ENCODE results near the gene PPHLN1. TPM values are rescaled to one million over a fixed set of nuclear protein-coding genes. Genes with fewer than 3 reads are reported as not detected.

The PPHLN1 gene
- polyA plus RNA-seq, 3 donors, result 40.7 to 74.8 (median 68.7) TPM

- no peaks in the 10 kb centered on the region for H3K36me3 Mint-ChIP-seq
- H3K9me3 Mint-ChIP-seq, result peaks cover 0 to 4% (median 2%) of the 10 kb centered on the region in 7 donors
- H3K4me1 ChIP-seq (ENCODE audit: control insufficient read depth in 1 of 2, insufficient read depth in 2 of 2, low read length in 2 of 2), result peaks cover 14 to 17% of the 10 kb centered on the region in 2 donors
- H4K20me1 ChIP-seq (ENCODE audit: insufficient read depth, low read length), result no peaks in the 10 kb centered on the region
- H3K4me3 ChIP-seq (replicated peaks in 1 of 3; ENCODE audit: low read depth in 2 of 3, low read length in 3 of 3), result no peak overlapping the region
- no peak overlapping the region for H3K27ac Mint-ChIP-seq
- H3K27me3 Mint-ChIP-seq (ENCODE audit: low read depth in 3 of 3), result peaks cover 0 to 2% (median 0%) of the 10 kb centered on the region in 3 donors
- H3K9me3 ChIP-seq (replicated peaks in 1 of 2; ENCODE audit: control insufficient read depth in 1 of 2, insufficient read depth in 1 of 2, low read length in 2 of 2), result no peaks in the 10 kb centered on the region
- H2AFZ ChIP-seq (ENCODE audit: insufficient read depth, low read depth, low read length, poor library complexity, severe bottlenecking), result no peak overlapping the region
- H3K4me3 Mint-ChIP-seq, result no peak overlapping the region
- H3K9ac ChIP-seq (ENCODE audit: insufficient read depth, low read length, poor library complexity, severe bottlenecking), result no peak overlapping the region
- H3K27me3 ChIP-seq (ENCODE audit: control insufficient read depth in 2 of 2, insufficient read depth in 2 of 2, low read length in 2 of 2), result no peaks in the 10 kb centered on the region
- no peak overlapping the region for H3K27ac ChIP-seq (ENCODE audit: low read depth in 1 of 2, low read length in 2 of 2)
- no peak for DNase-seq
- intact Hi-C loops (cut with micrococcal nuclease), result no loop called here
- no peaks in the 10 kb centered on the region for H3K79me2 ChIP-seq (ENCODE audit: insufficient read depth, low read length)
- H3K4me2 ChIP-seq (replicated peaks; ENCODE audit: extremely low read depth, low read length, poor library complexity, severe bottlenecking), result no peak overlapping the region
- no peaks in the 10 kb centered on the region for H3K36me3 ChIP-seq (replicated peaks in 1 of 2; ENCODE audit: control insufficient read depth in 1 of 2, insufficient read depth in 2 of 2, low read length in 2 of 2)
- TF ChIP-seq, protein P1, sequence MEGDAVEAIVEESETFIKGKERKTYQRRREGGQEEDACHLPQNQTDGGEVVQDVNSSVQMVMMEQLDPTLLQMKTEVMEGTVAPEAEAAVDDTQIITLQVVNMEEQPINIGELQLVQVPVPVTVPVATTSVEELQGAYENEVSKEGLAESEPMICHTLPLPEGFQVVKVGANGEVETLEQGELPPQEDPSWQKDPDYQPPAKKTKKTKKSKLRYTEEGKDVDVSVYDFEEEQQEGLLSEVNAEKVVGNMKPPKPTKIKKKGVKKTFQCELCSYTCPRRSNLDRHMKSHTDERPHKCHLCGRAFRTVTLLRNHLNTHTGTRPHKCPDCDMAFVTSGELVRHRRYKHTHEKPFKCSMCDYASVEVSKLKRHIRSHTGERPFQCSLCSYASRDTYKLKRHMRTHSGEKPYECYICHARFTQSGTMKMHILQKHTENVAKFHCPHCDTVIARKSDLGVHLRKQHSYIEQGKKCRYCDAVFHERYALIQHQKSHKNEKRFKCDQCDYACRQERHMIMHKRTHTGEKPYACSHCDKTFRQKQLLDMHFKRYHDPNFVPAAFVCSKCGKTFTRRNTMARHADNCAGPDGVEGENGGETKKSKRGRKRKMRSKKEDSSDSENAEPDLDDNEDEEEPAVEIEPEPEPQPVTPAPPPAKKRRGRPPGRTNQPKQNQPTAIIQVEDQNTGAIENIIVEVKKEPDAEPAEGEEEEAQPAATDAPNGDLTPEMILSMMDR (IDR thresholded peaks at IDR 0.05), result no peak
- no CpG with 5 or more reads among the region's 2 CpGs for WGBS (ENCODE audit: insufficient coverage)
- peaks cover 17% of the 10 kb centered on the region for H3K4me1 Mint-ChIP-seq
These were observed 41.1 kb upstream of the PPHLN1 start for GRCh38 chr12:42284876-42285275.

- Histone ChIP-seq H3K27me3 (ENCODE audit: control insufficient read depth in 2 of 2, insufficient read depth in 2 of 2, low read length in 2 of 2) (no peaks in the 10 kb centered on the region), H3K9me3 (replicated peaks in 1 of 2; ENCODE audit: control insufficient read depth in 1 of 2, insufficient read depth in 1 of 2, low read length in 2 of 2) (no peaks in the 10 kb centered on the region), H3K79me2 (ENCODE audit: insufficient read depth, low read length) (no peaks in the 10 kb centered on the region), H4K20me1 (ENCODE audit: insufficient read depth, low read length) (no peaks in the 10 kb centered on the region), H3K4me3 (replicated peaks in 1 of 3; ENCODE audit: low read depth in 2 of 3, low read length in 3 of 3) (no peak overlapping the region), H3K9ac (ENCODE audit: insufficient read depth, low read length, poor library complexity, severe bottlenecking) (no peak overlapping the region), H2AFZ (ENCODE audit: insufficient read depth, low read depth, low read length, poor library complexity, severe bottlenecking) (no peak overlapping the region), H3K27ac (ENCODE audit: low read depth in 1 of 2, low read length in 2 of 2) (no peak overlapping the region), H3K4me2 (replicated peaks; ENCODE audit: extremely low read depth, low read length, poor library complexity, severe bottlenecking) (no peak overlapping the region), H3K36me3 (replicated peaks in 1 of 2; ENCODE audit: control insufficient read depth in 1 of 2, insufficient read depth in 2 of 2, low read length in 2 of 2) (no peaks in the 10 kb centered on the region), H3K4me1 (ENCODE audit: control insufficient read depth in 1 of 2, insufficient read depth in 2 of 2, low read length in 2 of 2) (peaks cover 14 to 17% of the 10 kb centered on the region in 2 donors)
- no CpG with 5 or more reads among the region's 2 CpGs for WGBS (ENCODE audit: insufficient coverage)
- peaks cover 17% of the 10 kb centered on the region for H3K4me1 Mint-ChIP-seq
- peaks cover 0 to 4% (median 2%) of the 10 kb centered on the region in 7 donors for H3K9me3 Mint-ChIP-seq
- no peak overlapping the region for H3K27ac Mint-ChIP-seq
- TF ChIP-seq, protein P1 (IDR thresholded peaks at IDR 0.05), result no peak
- intact Hi-C loops (cut with micrococcal nuclease), result no loop called here
- no peak overlapping the region for H3K4me3 Mint-ChIP-seq
- no peak for DNase-seq
- H3K27me3 Mint-ChIP-seq (ENCODE audit: low read depth in 3 of 3), result peaks cover 0 to 2% (median 2%) of the 10 kb centered on the region in 3 donors
- H3K36me3 Mint-ChIP-seq, result no peaks in the 10 kb centered on the region
These were observed 40.5 kb upstream of the PPHLN1 start for GRCh38 chr12:42285431-42285830.
